KMS-11 (cell line): ENCODE results near the gene CCDC14.
"Not testable (repeated sequence)": the region's sequence is repeated elsewhere in the genome, so short reads cannot be mapped to it uniquely, and the experiment has no call there.

Experiments
- H2AFZ ChIP-seq: fragments of 200-600 bp; sonication (generic); 2 replicates; pipeline ENCODE4 v1.6.1; 2016; ENCODE audit warnings: antibody characterized with exemption, mixed run types, low read depth
- H3K27ac ChIP-seq: fragments of 200-600 bp; sonication (generic); 2 replicates; pipeline ENCODE4 v1.6.1; 2016; ENCODE audit warnings: mild to moderate bottlenecking, mixed run types
- H3K27me3 ChIP-seq: fragments of 200-600 bp; sonication (generic); 2 replicates; pipeline ENCODE4 v1.6.1; 2017; ENCODE audit warnings: mild to moderate bottlenecking, low read depth, mixed run types, moderate library complexity; ENCODE audit not compliant: insufficient read depth
- H3K36me3 ChIP-seq: fragments of 200-600 bp; sonication (generic); 2 replicates; pipeline ENCODE4 v1.6.1; 2017; ENCODE audit warnings: mild to moderate bottlenecking, mixed run types; ENCODE audit not compliant: insufficient read depth
- H3K4me1 ChIP-seq: fragments of 200-600 bp; sonication (generic); 2 replicates; pipeline ENCODE4 v1.6.1; 2016; ENCODE audit warnings: mild to moderate bottlenecking, low read depth, mixed run types; ENCODE audit not compliant: poor library complexity, severe bottlenecking
- H3K4me2 ChIP-seq: fragments of 200-600 bp; sonication (generic); 2 replicates; pipeline ENCODE4 v1.7.0; 2016; ENCODE audit warnings: mild to moderate bottlenecking, mixed run types
- H3K4me3 ChIP-seq: fragments of 200-600 bp; sonication (generic); IDR thresholded peaks from 2 replicates; pipeline ENCODE4 v1.6.1; 2017; ENCODE audit warnings: low read depth, low read length, mixed read lengths; ENCODE audit not compliant: insufficient read depth
- H3K79me2 ChIP-seq: fragments of 200-600 bp; sonication (generic); 2 replicates; pipeline ENCODE4 v1.6.1; 2016; ENCODE audit warnings: low read depth, mixed run types; ENCODE audit not compliant: insufficient read depth
- H3K9ac ChIP-seq: fragments of 200-600 bp; sonication (generic); 2 replicates; pipeline ENCODE4 v1.6.1; 2016; ENCODE audit warnings: mild to moderate bottlenecking, mixed run types
- H4K20me1 ChIP-seq: fragments of 200-600 bp; sonication (generic); 2 replicates; pipeline ENCODE4 v1.6.1; 2016; ENCODE audit warnings: mild to moderate bottlenecking, mixed run types; ENCODE audit not compliant: insufficient read depth
- TF ChIP-seq, protein P1 (sequence below): fragments of 200-600 bp; sonication (generic); conservative IDR thresholded peaks from 2 replicates; pipeline ENCODE4 v1.6.1; 2017; ENCODE audit warnings: low read depth, mild to moderate bottlenecking, antibody characterized with exemption, low read length, moderate library complexity, mixed read lengths

The CCDC14 gene

DNA sequence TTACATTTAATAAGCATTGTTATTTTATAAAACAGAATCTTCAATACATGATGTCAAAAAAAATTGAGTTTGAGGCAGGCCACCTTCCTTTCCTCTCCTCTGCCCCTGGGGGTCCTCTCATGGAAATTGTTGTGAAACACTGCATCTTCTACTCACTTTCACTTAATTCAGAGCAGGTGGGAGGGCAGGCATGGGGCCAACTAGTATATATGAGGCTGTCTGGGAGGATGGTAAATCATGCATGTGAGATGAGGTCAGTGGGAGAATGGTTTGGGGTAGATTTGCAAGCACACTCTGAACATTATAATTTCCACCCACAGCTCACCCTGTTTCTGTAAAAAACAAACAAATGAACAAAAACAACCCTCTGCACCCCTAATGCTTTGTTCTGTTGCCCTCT lies 10.4 kb upstream of the CCDC14 start:
- H3K4me1 ChIP-seq = peaks cover 24% of the 10 kb centered on the region
- TF ChIP-seq, protein P1, sequence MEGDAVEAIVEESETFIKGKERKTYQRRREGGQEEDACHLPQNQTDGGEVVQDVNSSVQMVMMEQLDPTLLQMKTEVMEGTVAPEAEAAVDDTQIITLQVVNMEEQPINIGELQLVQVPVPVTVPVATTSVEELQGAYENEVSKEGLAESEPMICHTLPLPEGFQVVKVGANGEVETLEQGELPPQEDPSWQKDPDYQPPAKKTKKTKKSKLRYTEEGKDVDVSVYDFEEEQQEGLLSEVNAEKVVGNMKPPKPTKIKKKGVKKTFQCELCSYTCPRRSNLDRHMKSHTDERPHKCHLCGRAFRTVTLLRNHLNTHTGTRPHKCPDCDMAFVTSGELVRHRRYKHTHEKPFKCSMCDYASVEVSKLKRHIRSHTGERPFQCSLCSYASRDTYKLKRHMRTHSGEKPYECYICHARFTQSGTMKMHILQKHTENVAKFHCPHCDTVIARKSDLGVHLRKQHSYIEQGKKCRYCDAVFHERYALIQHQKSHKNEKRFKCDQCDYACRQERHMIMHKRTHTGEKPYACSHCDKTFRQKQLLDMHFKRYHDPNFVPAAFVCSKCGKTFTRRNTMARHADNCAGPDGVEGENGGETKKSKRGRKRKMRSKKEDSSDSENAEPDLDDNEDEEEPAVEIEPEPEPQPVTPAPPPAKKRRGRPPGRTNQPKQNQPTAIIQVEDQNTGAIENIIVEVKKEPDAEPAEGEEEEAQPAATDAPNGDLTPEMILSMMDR = no peak
- no peak overlapping the region for H3K4me2 ChIP-seq
- H3K27me3 ChIP-seq = no peaks in the 10 kb centered on the region; the same call in 1 of the 2 replicates
- H3K4me3 ChIP-seq = no peak overlapping the region
- no peaks in the 10 kb centered on the region for H3K79me2 ChIP-seq
- H3K9ac ChIP-seq = no peak overlapping the region
- H3K27ac ChIP-seq = no peak overlapping the region
- no peak overlapping the region for H2AFZ ChIP-seq
- no peaks in the 10 kb centered on the region for H4K20me1 ChIP-seq
- no peaks in the 10 kb centered on the region for H3K36me3 ChIP-seq

DNA sequence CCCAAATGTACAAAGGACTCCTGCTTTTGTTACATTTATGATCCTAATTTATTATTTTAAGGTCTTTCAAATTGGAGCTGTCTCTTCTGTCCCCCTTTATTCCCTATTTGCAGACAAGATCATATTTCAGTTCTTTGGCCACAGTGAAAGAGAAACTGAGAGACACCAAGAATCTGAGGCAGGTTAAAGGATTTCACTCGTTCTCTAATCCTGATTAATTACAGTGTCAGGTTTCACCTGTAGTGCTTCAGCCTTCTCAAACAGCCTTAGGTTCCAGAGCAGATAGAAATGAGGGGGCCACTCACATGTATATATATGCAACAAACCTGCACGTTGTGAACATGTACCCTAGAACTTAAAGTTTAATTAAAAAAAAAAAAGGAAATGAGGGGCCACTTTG lies 6.2 kb upstream of the CCDC14 start:
- not testable (repeated sequence) for H3K27ac ChIP-seq, H3K4me3 ChIP-seq, H3K36me3 ChIP-seq, H3K79me2 ChIP-seq, H2AFZ ChIP-seq, H3K9ac ChIP-seq, H4K20me1 ChIP-seq, H3K27me3 ChIP-seq
- Histone ChIP-seq H3K4me2 (peak overlapping the region; percentile 73), H3K4me1 (peaks cover 28% of the 10 kb centered on the region)

DNA sequence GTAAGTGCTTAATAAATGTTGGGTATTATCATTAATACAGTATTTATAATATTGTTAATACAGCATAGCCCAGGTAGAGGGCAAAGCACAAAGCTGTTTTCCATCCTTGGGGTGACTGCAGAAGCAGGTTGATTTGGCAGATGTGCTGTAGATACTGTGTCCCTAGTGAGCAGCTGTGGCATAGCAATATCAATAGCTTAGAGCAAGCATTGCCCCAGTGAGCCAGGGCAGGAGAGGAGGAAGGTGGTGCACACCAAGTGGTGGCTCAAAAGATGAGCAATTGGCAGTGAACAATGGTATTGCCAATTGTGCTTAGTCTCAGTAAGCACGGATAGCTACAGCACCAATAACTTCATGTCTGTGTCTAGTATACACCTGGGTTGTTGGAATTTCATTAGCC lies 5.8 kb upstream of the CCDC14 start:
- not testable (repeated sequence) for H3K4me3 ChIP-seq, H3K9ac ChIP-seq, H2AFZ ChIP-seq, H3K36me3 ChIP-seq, H3K27me3 ChIP-seq, H3K27ac ChIP-seq, H3K79me2 ChIP-seq, H4K20me1 ChIP-seq
- peaks cover 28% of the 10 kb centered on the region for H3K4me1 ChIP-seq
- peak overlapping the region; percentile 73; the same call in 1 of the 2 replicates for H3K4me2 ChIP-seq
- TF ChIP-seq, protein P1 = 0 out of 2 replicates have a peak, but pooled peaks have one; percentile 21

DNA sequence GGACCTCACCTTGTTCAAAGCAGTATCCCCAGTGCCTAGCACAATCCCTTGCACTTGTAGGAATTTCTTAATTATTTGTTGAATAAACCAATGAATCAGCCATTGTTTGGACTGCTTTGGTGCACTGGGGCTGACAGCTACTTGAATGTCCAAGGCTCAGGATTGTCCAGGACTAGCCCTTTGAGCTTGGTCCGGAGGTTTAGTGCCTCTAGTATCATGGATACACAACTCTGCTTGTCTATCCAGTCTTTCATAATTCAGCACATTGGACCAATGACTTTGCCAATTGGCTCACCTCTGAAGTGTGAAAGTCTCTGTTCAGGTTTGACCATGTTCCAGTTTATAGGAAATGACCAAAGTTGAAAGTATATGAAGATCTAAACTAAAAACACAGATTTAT lies 3.8 kb upstream of the CCDC14 start:
- not testable (repeated sequence) for H3K4me3 ChIP-seq, H3K27me3 ChIP-seq, H3K79me2 ChIP-seq, H2AFZ ChIP-seq, H3K4me2 ChIP-seq, H3K27ac ChIP-seq, H3K36me3 ChIP-seq, H3K9ac ChIP-seq, H4K20me1 ChIP-seq
- H3K4me1 ChIP-seq = peaks cover 33% of the 10 kb centered on the region

DNA sequence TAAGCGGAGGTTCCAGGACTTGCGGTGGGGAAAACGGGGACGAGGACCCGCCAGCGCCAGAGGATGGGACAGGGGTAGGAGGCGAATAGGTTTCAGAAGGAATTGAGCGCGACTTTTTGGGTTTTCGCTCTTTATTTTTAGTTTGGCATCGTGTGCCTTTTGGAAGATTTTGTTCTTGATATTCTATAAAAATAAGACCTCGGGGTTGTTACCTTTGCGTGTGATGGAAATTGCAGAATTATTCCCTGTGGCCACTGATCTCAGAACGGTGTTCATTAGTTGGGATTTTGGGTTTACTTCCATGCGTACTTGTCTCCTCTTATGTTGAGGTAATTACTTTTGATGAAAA lies 453 bp upstream of the CCDC14 start:
- TF ChIP-seq, protein P1 = no peak
- peak overlapping the region; percentile 85 for H3K27ac ChIP-seq

More for the DNA sequence above, 453 bp upstream of the CCDC14 start:
- Histone ChIP-seq H3K27me3 (no peaks in the 10 kb centered on the region; the same call in 1 of the 2 replicates), H3K4me2 (peak overlapping the region; percentile 76), H2AFZ (peak overlapping the region; percentile 95), H3K4me3 (no peak overlapping the region), H3K36me3 (no peaks in the 10 kb centered on the region), H3K9ac (peak overlapping the region; percentile 87), H3K4me1 (peaks cover 20% of the 10 kb centered on the region), H3K79me2 (peaks cover 9% of the 10 kb centered on the region; the same call in 1 of the 2 replicates), H4K20me1 (no peaks in the 10 kb centered on the region)
